LNCAP (cell line): ENCODE data around the gene MGAT4C.

Experiments
- CTCF ChIP-seq: fragments of 450-650 bp; IDR thresholded peaks from 2 replicates; pipeline ENCODE4 v1.5.1; 2017; ENCODE audit warnings: mild to moderate bottlenecking

The MGAT4C gene

GRCh38 chr12:86148071-86148470, 108.1 kb downstream of the MGAT4C start:
- TF ChIP-seq CTCF, result no peak

GRCh38 chr12:86145156-86145555, 111.0 kb downstream of the MGAT4C start:
- no peak for TF ChIP-seq CTCF

GRCh38 chr12:86143162-86143561, 113.0 kb downstream of the MGAT4C start:
- no peak for TF ChIP-seq CTCF

GRCh38 chr12:86139671-86140070, 116.5 kb downstream of the MGAT4C start:
- TF ChIP-seq CTCF, result no peak

GRCh38 chr12:86138770-86139169, 117.4 kb downstream of the MGAT4C start:
- no peak for TF ChIP-seq CTCF

- TF ChIP-seq CTCF, result no peak
Measured at GRCh38 chr12:86137936-86138335, 118.3 kb downstream of the MGAT4C start.

GRCh38 chr12:86134561-86134960, 121.6 kb downstream of the MGAT4C start:
- TF ChIP-seq CTCF, result no peak

GRCh38 chr12:86122846-86123468, 133.2 kb downstream of the MGAT4C start:
- TF ChIP-seq CTCF, result no peak
